Keratinocyte (primary cell): ENCODE data around the gene ZNF516. TPM values are rescaled to one million over a fixed set of nuclear protein-coding genes. Genes with fewer than 3 reads are reported as not detected.

ENCODE experiments used
- DNase-seq: peaks from one replicate; pipeline ENCODE4 v3.0.0-alpha.2; 2011; ENCODE audit warnings: low read depth, missing footprints, low spot score
- FAIRE-seq: peaks from 2 replicates; lab custom pipeline; 2011; peaks lifted over from hg19 to GRCh38; lab: Jason Lieb, UNC
- H2AFZ ChIP-seq: 2 replicates; pipeline ENCODE4 v1.6.0; 2012; ENCODE audit warnings: low read length, control low read depth, inconsistent platforms; ENCODE audit not compliant: control insufficient read depth
- H3K27ac ChIP-seq: 2 replicates; pipeline ENCODE4 v1.5.1; 2011; ENCODE audit warnings: low read length; ENCODE audit not compliant: control insufficient read depth, insufficient read depth
- H3K27me3 ChIP-seq: 3 replicates; pipeline ENCODE4 v1.6.0; 2011; ENCODE audit warnings: low read length; ENCODE audit not compliant: control insufficient read depth, insufficient read depth; ENCODE audit errors: extremely low read depth
- H3K36me3 ChIP-seq, 2 experiments: 2 replicates in 1 of 2; 3 replicates in 1 of 2; pipeline ENCODE4 v1.5.1; 2011; ENCODE audit warnings: low read length in 2 of 2, mild to moderate bottlenecking in 1 of 2; ENCODE audit not compliant: control insufficient read depth in 2 of 2, insufficient read depth in 2 of 2; ENCODE audit errors: extremely low read depth in 1 of 2
- H3K4me1 ChIP-seq: 3 replicates; pipeline ENCODE4 v1.5.1; 2011; ENCODE audit warnings: low read length; ENCODE audit not compliant: control insufficient read depth, insufficient read depth; ENCODE audit errors: extremely low read depth
- H3K4me2 ChIP-seq: 3 replicates; pipeline ENCODE4 v1.6.0; 2011; ENCODE audit warnings: low read depth, low read length; ENCODE audit not compliant: control insufficient read depth, insufficient read depth; ENCODE audit errors: extremely low read depth
- H3K4me3 ChIP-seq, 3 experiments: fragments of 200-600 bp in 1 of 3; sonication (generic) in 1 of 3; 2 replicates in 2 of 3; 3 replicates in 1 of 3; pipeline ENCODE4 v1.5.1; 2011 to 2016; ENCODE audit warnings: low read length in 3 of 3, mild to moderate bottlenecking in 3 of 3, control low read depth in 2 of 3, inconsistent platforms in 1 of 3, low read depth in 1 of 3, mixed read lengths in 1 of 3, mixed run types in 1 of 3, moderate library complexity in 1 of 3; ENCODE audit not compliant: control insufficient read depth in 2 of 3, insufficient read depth in 2 of 3; ENCODE audit errors: extremely low read depth in 1 of 3
- H3K79me2 ChIP-seq: 2 replicates; pipeline ENCODE4 v1.6.0; 2012; ENCODE audit warnings: low read length; ENCODE audit not compliant: control insufficient read depth, insufficient read depth
- H3K9ac ChIP-seq: 3 replicates; pipeline ENCODE4 v1.6.0; 2011; ENCODE audit warnings: low read length; ENCODE audit not compliant: control insufficient read depth, insufficient read depth; ENCODE audit errors: extremely low read depth
- H3K9me1 ChIP-seq: 3 replicates; pipeline ENCODE4 v1.6.0; 2011; ENCODE audit warnings: low read length; ENCODE audit not compliant: control insufficient read depth, insufficient read depth; ENCODE audit errors: extremely low read depth
- H3K9me3 ChIP-seq: 2 replicates; pipeline ENCODE4 v1.5.1; 2012; ENCODE audit warnings: low read depth, low read length; ENCODE audit not compliant: control insufficient read depth
- H4K20me1 ChIP-seq: 3 replicates; pipeline ENCODE4 v1.6.0; 2011; ENCODE audit warnings: low read length; ENCODE audit not compliant: control insufficient read depth, insufficient read depth; ENCODE audit errors: extremely low read depth
- EZH2 ChIP-seq: IDR thresholded peaks from one replicate; pipeline ENCODE4 v1.6.1; 2012; ENCODE audit warnings: inconsistent platforms, mild to moderate bottlenecking, low read length, moderate library complexity
- dilution Hi-C: fragments of 300-500 bp; cut with MboI; formaldehyde crosslinking; loops from one replicate; pipeline ENCODE4 v1.7.0; 2020; ENCODE audit warnings: low sequenced_read_pairs; ENCODE audit not compliant: extremely low pct_ligation_motif_present
- polyA plus RNA-seq, 5 experiments: library from polyadenylated mRNA; depleted of rRNA in 3 of 5; stranded (reverse) in 3 of 5; stranded (forward) in 1 of 5; unstranded in 1 of 5; fragments of >200 nt; gene quantifications; 1 replicate in 1 of 5; 2 replicates in 3 of 5; 3 replicates in 1 of 5; pipeline versions ENCODE4 v1.2.1 to v1.2.3, GENCODE V29; 2011 to 2012; ENCODE audit warnings: missing spikeins in 2 of 5, low read depth in 1 of 5, low replicate concordance in 1 of 5
- TF ChIP-seq, protein P1 (sequence below), 3 experiments: IDR thresholded peaks in 1 of 3; conservative IDR thresholded peaks in 1 of 3; optimal IDR thresholded peaks in 1 of 3; 2 replicates in 2 of 3; 3 replicates in 1 of 3; pipeline versions ENCODE3 to v1.5.1; 2011; ENCODE audit warnings: low read length in 3 of 3, mild to moderate bottlenecking in 3 of 3, moderate library complexity in 2 of 3, control low read depth in 1 of 3, inconsistent platforms in 1 of 3; ENCODE audit not compliant: insufficient read depth in 2 of 3; ENCODE audit errors: extremely low read depth in 1 of 3

The ZNF516 gene
- polyA plus RNA-seq, 1 donor (not counting 4 experiments of a cell fraction or from before 2014, with no cell fraction given): 9.3 TPM

DNA sequence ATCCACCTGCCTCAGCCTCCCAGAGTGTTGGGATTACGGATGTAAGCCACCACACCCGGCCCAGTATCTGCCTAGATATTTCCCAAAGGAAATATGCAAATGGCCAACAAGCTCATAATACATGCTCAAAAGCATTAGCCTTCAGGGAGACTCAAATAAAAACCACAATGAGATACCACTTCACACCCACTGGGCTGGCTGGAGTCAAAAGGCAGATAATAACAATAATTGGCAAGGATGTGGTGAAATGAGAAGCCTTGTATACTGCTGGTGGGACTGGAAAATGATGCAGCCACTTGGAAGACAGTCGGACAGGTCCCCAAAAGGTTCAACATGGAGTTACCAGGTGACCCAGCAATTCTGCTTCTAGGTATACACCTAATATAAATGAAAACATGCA, 20.5 kb upstream of the ZNF516 start:
- H3K36me3 ChIP-seq: no peaks in the 10 kb centered on the region
- no peak overlapping the region for H3K27ac ChIP-seq
- H3K9me3 ChIP-seq: no peaks in the 10 kb centered on the region
- no peaks in the 10 kb centered on the region for H3K9me1 ChIP-seq
- no peak for DNase-seq
- no peak overlapping the region for H2AFZ ChIP-seq
- no peaks in the 10 kb centered on the region for H3K79me2 ChIP-seq
- no peak overlapping the region for H3K4me3 ChIP-seq
- H4K20me1 ChIP-seq: no peaks in the 10 kb centered on the region
- TF ChIP-seq EZH2: no peak
- TF ChIP-seq, protein P1, sequence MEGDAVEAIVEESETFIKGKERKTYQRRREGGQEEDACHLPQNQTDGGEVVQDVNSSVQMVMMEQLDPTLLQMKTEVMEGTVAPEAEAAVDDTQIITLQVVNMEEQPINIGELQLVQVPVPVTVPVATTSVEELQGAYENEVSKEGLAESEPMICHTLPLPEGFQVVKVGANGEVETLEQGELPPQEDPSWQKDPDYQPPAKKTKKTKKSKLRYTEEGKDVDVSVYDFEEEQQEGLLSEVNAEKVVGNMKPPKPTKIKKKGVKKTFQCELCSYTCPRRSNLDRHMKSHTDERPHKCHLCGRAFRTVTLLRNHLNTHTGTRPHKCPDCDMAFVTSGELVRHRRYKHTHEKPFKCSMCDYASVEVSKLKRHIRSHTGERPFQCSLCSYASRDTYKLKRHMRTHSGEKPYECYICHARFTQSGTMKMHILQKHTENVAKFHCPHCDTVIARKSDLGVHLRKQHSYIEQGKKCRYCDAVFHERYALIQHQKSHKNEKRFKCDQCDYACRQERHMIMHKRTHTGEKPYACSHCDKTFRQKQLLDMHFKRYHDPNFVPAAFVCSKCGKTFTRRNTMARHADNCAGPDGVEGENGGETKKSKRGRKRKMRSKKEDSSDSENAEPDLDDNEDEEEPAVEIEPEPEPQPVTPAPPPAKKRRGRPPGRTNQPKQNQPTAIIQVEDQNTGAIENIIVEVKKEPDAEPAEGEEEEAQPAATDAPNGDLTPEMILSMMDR (optimal IDR thresholded peaks at IDR 0.05 in 1 of 3, IDR thresholded peaks at IDR 0.05 in 1 of 3, conservative IDR thresholded peaks at IDR 0.05 in 1 of 3; ENCODE audit: extremely low read depth in 1 of 3, insufficient read depth in 2 of 3, low read length in 3 of 3): no peak
- no peak overlapping the region for H3K9ac ChIP-seq
- H3K4me1 ChIP-seq: no peaks in the 10 kb centered on the region
- FAIRE-seq: no peak
- no peak overlapping the region for H3K4me2 ChIP-seq
- dilution Hi-C loops: no loop called here
- H3K27me3 ChIP-seq: peaks cover 7% of the 10 kb centered on the region

DNA sequence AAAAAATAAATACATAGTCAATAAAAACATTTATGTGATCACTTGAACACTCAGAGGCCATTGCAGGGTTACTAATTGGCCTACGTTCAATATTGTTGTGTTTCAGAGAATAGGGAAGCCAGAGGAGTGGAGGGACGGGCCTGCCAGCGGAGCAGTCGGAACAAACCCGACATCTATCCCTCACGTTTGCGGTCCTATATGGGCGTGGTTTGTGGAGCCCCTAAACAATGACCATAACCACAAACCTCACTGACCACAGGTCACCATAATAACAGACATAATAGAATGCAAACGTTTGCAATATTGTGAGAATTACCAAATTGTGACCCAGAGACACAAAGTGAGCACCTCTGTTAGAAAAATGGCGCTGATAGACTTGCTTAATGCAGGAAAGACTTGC, 19.5 kb upstream of the ZNF516 start:
- no peak for FAIRE-seq
- no peaks in the 10 kb centered on the region for H3K36me3 ChIP-seq
- H3K27me3 ChIP-seq: peaks cover 7% of the 10 kb centered on the region

More for the DNA sequence above, 19.5 kb upstream of the ZNF516 start:
- Histone ChIP-seq H3K4me1 (no peaks in the 10 kb centered on the region), H3K27ac (no peak overlapping the region), H3K4me3 (no peak overlapping the region), H3K9me1 (no peaks in the 10 kb centered on the region), H3K9ac (no peak overlapping the region), H3K79me2 (no peaks in the 10 kb centered on the region), H3K9me3 (no peaks in the 10 kb centered on the region), H3K4me2 (no peak overlapping the region), H4K20me1 (no peaks in the 10 kb centered on the region), H2AFZ (no peak overlapping the region)
- dilution Hi-C loops: no loop called here
- no peak for DNase-seq
- no peak for TF ChIP-seq EZH2
- TF ChIP-seq, protein P1 (optimal IDR thresholded peaks at IDR 0.05 in 1 of 3, IDR thresholded peaks at IDR 0.05 in 1 of 3, conservative IDR thresholded peaks at IDR 0.05 in 1 of 3; ENCODE audit: extremely low read depth in 1 of 3, insufficient read depth in 2 of 3, low read length in 3 of 3): no peak
